ENCODE data around the gene C1QA.
A peak's percentile ranks its signal among the peaks of the same experiment; 100 is the strongest.

GRCh38 chr1:22665752-22666151 is 29.3 kb downstream of the C1QA start:
- TF ChIP-seq, protein P1, sequence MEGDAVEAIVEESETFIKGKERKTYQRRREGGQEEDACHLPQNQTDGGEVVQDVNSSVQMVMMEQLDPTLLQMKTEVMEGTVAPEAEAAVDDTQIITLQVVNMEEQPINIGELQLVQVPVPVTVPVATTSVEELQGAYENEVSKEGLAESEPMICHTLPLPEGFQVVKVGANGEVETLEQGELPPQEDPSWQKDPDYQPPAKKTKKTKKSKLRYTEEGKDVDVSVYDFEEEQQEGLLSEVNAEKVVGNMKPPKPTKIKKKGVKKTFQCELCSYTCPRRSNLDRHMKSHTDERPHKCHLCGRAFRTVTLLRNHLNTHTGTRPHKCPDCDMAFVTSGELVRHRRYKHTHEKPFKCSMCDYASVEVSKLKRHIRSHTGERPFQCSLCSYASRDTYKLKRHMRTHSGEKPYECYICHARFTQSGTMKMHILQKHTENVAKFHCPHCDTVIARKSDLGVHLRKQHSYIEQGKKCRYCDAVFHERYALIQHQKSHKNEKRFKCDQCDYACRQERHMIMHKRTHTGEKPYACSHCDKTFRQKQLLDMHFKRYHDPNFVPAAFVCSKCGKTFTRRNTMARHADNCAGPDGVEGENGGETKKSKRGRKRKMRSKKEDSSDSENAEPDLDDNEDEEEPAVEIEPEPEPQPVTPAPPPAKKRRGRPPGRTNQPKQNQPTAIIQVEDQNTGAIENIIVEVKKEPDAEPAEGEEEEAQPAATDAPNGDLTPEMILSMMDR (IDR thresholded peaks at IDR 0.05), result peak in 3 of 6 experiments; percentile 53 to 59 (median 54)
- no peak for TF ChIP-seq POLR2A (IDR thresholded peaks at IDR 0.05)

Measured in Peyer's patch (tissue), 4 donors.